ENCODE measurements around the gene SCAMP5.
A peak's percentile ranks its signal among the peaks of the same experiment; 100 is the strongest.

The SCAMP5 gene, protein sequence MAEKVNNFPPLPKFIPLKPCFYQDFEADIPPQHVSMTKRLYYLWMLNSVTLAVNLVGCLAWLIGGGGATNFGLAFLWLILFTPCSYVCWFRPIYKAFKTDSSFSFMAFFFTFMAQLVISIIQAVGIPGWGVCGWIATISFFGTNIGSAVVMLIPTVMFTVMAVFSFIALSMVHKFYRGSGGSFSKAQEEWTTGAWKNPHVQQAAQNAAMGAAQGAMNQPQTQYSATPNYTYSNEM

DNA sequence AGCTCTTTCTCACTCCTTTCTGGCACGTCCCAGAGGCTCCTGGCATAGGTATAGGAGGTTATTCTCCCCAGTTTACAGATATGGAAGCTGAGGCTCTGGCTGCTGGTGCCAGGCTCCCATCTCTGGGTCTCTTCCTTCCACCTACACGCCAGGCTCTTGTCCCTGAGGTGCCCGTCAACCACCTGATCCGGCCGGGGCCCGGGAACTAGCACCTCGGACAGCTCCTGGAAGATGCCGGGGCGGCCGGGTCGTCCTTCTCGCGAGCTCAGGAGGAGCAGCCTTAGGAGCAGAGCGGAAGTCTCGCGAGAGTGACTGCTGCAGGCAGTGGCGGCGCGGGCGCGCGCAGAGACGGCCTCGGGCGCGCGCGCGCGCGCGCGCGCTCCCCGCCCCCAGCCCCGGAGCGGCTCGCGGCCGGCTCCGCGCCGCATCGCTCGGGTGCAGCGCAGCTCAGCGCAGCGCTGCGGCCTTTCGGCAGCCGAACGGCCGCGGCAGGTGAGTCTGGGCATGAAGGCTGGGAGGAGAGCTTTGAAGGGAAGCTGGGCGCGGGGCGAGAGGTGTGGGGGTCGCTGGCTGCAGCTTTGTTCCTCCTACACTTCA is at the start of gene SCAMP5:
TSS of gene SCAMP5 (plus strand) at position 382 of the 597 bp plus-strand sequence. CDS start 16,277 bp downstream, outside the sequence.
- peak; percentile 96 for DNase-seq

- peak; percentile 90 for DNase-seq
Observed at GRCh38 chr15:74950078-74950908, 45.1 kb upstream of the SCAMP5 start.

DNA sequence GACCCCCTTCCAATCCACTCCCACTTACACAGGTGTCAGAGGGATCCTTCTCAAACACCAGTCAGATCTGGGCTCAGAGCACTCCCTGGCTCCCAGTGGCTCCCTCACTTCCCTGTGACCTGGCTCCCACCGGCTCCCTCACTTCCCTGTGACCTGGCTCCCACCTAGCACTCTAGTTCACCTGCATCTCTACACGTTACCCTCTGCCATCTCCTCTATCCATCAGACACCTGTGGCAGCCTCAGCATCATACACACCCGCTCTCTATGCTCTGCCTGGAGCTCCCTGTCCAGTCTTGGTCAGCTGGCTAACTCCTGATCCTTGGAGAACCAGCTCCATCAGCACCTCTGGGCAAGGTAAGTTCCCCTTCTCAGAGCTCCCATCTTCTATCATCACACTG is 44.4 kb upstream of the SCAMP5 start:
- DNase-seq = no peak

- no peak for DNase-seq
Observed at GRCh38 chr15:74954515-74954914, 40.8 kb upstream of the SCAMP5 start.

GRCh38 chr15:74955017-74955416 is 40.3 kb upstream of the SCAMP5 start:
- DNase-seq = no peak

- peak; percentile 86 for DNase-seq
Observed at GRCh38 chr15:74955796-74956647, 39.3 kb upstream of the SCAMP5 start.

- peak; percentile 91 for DNase-seq
Observed at GRCh38 chr15:74956648-74957475, 38.5 kb upstream of the SCAMP5 start, which contains the start of gene RPP25. RPP25 (minus strand) TSS chr15:74956772; CDS start chr15:74956583, 189 bp downstream.

DNA sequence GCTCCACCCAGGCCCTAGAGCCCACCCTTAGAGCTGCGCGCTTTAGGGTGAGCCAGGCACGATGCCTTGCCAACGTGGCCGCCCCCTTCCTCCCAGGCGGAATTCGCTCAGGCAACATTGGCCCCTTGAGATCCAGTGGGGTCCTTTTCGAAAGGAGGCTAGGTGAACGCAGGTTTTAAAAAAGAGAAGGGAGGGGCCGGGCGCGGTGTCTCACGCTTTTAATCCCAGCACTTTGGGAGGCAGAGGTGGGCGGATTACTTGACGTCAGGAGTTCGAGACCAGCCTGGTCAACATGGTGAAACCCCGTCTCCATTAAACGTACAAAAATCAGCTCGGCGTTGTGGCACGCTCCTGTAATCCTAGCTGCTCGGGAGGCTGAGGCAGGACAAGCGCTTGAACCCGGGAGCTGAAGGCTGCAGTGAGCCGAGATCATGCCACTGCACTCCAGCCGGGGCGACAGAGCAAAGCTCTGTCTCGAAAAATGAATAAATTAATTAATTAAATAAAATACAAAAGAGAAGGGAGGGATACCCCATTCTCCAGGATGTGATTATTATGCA is 37.8 kb upstream of the SCAMP5 start:
- no peak for DNase-seq

- DNase-seq = no peak
Observed at GRCh38 chr15:74958320-74958907, 36.9 kb upstream of the SCAMP5 start.

DNA sequence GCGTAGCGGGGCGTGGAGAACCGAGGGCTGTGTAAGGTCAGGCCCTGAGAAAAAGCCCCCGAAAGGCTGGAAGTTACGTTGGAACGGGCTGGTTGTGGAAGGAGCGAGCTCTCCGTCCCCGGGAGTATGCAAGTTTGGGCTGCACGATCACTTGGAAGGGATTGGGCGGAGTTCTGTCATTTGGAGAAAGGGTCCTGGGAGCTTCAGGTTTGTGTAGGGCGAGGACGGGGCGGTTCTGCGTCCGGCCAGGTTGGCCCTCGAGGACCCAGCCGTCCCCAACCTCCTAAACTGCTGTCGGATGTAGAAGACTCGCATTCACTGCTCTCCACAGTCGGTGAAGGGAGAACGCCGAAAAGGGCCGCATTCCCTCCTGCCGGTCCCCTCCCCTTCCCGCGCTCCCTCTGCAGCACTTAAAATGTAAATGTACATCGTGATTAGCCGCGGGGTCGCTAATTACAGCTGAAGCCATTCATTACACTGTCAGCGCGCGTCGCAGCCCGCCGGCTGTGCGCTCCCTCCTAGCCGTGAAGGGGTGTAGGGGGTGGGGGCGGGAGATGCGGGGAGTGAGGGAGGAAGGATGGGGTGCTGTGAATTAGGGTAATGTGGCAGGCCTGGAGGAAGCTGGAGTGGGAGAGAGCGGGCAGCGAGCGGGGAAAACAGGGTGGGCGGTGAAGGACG is 36.3 kb upstream of the SCAMP5 start:
- no peak for DNase-seq

GRCh38 chr15:74959586-74959939 is 35.8 kb upstream of the SCAMP5 start:
- no peak for DNase-seq

DNA sequence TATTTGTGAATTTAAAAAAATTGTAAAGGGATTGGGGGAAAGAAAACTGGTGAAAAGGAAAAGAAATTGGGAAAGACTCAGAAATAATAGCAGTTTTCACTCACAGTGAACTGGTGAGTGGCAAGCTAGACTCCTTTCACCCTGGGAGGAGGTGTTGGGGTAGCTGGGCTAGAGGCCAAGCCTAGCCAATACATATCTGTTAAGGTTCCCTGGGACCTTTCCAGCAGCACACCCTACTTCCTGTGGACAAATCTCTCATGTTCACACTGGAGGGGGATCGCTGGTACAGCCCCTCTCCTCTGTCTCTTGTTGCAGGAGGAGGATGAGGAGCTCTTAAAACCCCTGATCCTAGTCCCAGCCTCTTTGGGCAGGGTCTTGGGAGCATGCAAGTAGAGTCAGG is 35.1 kb upstream of the SCAMP5 start:
- DNase-seq = no peak

DNA sequence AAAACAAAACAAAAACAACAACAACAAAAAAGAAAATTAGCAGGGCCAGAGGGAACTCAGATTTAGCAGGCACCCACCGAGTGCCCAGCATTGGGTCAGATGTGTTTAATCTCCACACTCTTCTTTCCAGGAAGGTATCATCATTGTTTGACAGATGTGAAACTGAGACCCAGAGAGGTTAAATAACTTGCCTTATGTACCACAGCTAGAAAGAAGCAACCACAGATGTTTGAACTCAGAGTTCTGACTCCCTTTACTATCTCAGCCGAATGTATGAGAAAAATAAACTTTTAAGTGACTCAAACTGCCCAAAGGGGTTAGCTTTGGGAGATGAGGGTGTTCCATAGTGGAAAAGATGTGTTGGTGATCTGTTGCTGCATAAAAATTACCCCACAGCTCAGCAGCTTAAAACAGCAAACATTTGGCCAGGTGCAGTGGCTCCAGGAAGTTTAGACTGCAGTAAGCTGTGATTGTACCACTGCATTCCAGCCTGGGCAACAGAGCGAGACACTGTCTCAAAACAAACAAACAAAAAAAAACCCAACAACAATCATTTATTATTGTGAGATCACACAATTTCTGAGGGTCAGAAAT is 34.3 kb upstream of the SCAMP5 start:
- no peak for DNase-seq

DNA sequence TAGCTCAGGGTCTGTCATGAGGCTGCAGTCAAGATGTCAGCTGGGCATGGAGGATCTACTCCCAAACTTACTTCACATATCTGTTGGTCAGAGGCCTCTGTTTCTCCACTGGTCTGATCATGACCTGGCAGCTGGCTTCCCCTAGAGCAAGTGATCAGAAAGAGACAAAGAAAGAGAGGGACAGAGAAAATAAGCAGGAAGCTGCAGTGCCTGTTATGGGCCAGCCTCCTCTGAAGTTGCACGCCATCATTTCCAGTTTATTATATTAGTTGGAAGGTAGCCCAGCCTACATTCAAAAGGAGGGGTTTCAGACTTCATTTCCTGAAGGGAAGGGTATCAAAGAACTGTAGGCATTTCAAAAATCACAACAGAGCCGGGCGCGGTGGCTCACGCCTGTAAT is 33.7 kb upstream of the SCAMP5 start:
- no peak for DNase-seq

DNA sequence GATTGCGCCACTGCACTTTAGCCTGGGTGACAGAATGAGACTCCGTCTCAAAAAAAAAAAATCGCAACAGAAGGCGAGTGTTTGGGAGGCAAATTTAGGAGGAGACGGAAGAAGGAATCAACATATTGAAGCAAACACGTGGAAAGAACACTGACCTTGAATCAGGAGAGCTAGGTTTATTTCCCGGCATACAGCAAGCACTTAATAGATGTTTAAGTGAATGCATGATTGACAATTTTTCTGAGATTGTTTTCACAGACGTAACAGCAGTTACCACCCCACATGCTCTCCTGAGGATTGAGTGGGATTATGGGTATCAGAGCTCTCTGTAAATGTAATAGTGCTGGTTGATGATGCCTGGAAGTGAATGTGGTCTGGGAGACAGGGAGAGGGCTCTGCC is 33.1 kb upstream of the SCAMP5 start:
- no peak for DNase-seq

DNA sequence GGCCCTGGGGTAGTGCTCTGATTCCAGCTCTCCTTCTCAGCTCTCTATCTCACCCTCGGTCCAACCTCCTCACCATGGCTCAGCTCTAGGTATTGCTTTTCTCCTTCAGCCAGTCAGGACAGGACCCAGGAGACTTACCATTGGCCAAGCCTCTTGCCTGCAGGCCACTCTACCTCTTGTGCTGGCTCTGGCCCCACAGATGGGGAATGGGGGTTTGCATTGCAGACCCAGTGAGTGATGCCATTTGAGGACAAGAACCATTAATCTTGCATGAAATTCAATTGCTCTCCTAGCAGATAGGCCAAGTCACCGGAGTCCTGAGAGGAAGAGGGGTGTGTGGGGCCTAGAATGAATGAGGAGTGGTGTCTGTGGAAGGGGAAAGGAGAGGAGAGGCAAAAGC is 32.7 kb upstream of the SCAMP5 start:
- DNase-seq = no peak

GRCh38 chr15:74963213-74963612 is 32.1 kb upstream of the SCAMP5 start:
- DNase-seq = no peak

DNA sequence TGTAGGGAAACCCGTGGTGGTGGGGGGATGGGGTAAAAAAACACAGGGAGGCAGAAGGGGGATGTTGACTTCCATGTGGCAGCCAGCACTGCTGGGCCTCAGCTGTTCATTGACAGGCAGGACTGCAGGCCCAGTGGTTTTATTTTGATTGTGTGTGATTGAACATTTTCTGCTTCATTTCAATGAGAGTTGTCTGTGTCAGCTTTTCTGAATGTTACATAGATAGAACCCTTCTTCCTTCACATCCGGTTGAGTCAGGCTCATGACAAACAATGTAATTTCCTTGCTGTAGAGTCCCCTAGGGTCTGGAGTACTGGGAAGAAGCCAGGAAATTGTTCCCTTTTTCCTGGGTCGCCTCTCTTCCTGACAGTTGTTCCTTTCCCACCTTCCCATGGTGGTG is 30.6 kb upstream of the SCAMP5 start:
- no peak for DNase-seq

DNA sequence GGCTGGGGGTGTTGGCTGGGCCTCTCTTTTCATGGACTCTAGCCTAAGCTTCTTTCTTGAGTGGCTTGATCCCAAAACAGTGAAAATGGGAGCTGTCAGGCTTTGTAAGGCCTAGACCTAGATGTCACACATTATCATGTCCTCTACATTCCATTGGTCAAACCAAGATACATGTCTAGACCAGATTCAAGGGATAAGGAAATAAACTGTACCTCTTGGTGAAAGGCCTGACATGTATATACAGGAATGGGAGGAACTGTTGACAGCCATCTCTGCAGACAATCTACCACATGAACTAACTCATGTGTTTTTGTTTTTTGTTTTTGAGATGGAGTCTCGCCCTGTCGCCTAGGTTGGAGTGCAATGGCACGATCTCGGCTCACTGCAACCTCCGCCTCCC is 27.7 kb upstream of the SCAMP5 start:
- DNase-seq = no peak

- no peak for DNase-seq
Observed at GRCh38 chr15:74976159-74976558, 19.2 kb upstream of the SCAMP5 start.

All from activated CD8-positive, alpha-beta memory T cell treated with anti-CD3 and anti-CD28 coated beads for 24 hours (primary cell).